AG04450 (cell line): ENCODE measurements around the gene TMEM232. TPM values are rescaled to one million over a fixed set of nuclear protein-coding genes. Genes with fewer than 3 reads are reported as not detected.
"Not testable (repeated sequence)": the region's sequence is repeated elsewhere in the genome, so short reads cannot be mapped to it uniquely, and the experiment has no call there.

Experiments used
- CTCF ChIA-PET: fragments of 300-600, 350-600 bp; formaldehyde crosslinking; extraction: SDS; loops from one replicate; lab custom pipeline; 2022; ENCODE audit warnings: antibody characterized with exemption, inconsistent platforms; lab: Charles Lee
- POLR2A ChIA-PET: fragments of 350-600 bp; formaldehyde crosslinking; extraction: SDS; loops from one replicate; lab custom pipeline; 2021; ENCODE audit warnings: antibody characterized with exemption, inconsistent platforms; lab: Yijun Ruan, JAX
- DNase-seq: peaks from one replicate; pipeline ENCODE4 v3.0.0-alpha.2; 2011; ENCODE audit warnings: low read depth, low spot score
- H3K27ac ChIP-seq: one replicate; pipeline ENCODE4 v1.5.1; 2012; ENCODE audit warnings: low read depth, low read length, control low read depth
- H3K27me3 ChIP-seq: one replicate; pipeline ENCODE4 v1.6.0; 2012; ENCODE audit warnings: low read length; ENCODE audit not compliant: control insufficient read depth, insufficient read depth
- H3K4me3 ChIP-seq: 2 replicates; pipeline ENCODE4 v1.5.1; 2011; ENCODE audit warnings: mild to moderate bottlenecking, low read depth, low read length, control low read depth
- H3K9me3 ChIP-seq: 2 replicates; pipeline ENCODE4 v1.5.1; 2012; ENCODE audit warnings: low read length; ENCODE audit not compliant: control insufficient read depth, insufficient read depth
- polyA plus RNA-seq: library from polyadenylated mRNA; depleted of rRNA; stranded (reverse); fragments of >200 nt; gene quantifications from 2 replicates; pipeline ENCODE4 v1.2.3, GENCODE V29; 2011
- TF ChIP-seq, protein P1 (sequence below): IDR thresholded peaks from 2 replicates; pipeline ENCODE4 v1.5.1; 2011; ENCODE audit warnings: low read depth, low read length, control low read depth, inconsistent platforms

The TMEM232 gene
- polyA plus RNA-seq, 1 experiment, result 0.95 TPM

GRCh38 chr5:110735556-110735955, 9.1 kb upstream of the TMEM232 start:
- Histone ChIP-seq H3K27ac (no peak overlapping the region), H3K9me3 (no peaks in the 10 kb centered on the region; the same call in 1 of the 2 replicates), H3K27me3 (no peaks in the 10 kb centered on the region), H3K4me3 (no peak overlapping the region)
- POLR2A ChIA-PET, result no interaction called here
- TF ChIP-seq, protein P1, sequence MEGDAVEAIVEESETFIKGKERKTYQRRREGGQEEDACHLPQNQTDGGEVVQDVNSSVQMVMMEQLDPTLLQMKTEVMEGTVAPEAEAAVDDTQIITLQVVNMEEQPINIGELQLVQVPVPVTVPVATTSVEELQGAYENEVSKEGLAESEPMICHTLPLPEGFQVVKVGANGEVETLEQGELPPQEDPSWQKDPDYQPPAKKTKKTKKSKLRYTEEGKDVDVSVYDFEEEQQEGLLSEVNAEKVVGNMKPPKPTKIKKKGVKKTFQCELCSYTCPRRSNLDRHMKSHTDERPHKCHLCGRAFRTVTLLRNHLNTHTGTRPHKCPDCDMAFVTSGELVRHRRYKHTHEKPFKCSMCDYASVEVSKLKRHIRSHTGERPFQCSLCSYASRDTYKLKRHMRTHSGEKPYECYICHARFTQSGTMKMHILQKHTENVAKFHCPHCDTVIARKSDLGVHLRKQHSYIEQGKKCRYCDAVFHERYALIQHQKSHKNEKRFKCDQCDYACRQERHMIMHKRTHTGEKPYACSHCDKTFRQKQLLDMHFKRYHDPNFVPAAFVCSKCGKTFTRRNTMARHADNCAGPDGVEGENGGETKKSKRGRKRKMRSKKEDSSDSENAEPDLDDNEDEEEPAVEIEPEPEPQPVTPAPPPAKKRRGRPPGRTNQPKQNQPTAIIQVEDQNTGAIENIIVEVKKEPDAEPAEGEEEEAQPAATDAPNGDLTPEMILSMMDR, result no peak
- CTCF ChIA-PET, result interaction anchor here (1.0 kb wide), 1 partner anchor 9 kb away, joined by 3 read pairs; the partner anchor contains the start of gene TMEM232
- no peak for DNase-seq

DNA sequence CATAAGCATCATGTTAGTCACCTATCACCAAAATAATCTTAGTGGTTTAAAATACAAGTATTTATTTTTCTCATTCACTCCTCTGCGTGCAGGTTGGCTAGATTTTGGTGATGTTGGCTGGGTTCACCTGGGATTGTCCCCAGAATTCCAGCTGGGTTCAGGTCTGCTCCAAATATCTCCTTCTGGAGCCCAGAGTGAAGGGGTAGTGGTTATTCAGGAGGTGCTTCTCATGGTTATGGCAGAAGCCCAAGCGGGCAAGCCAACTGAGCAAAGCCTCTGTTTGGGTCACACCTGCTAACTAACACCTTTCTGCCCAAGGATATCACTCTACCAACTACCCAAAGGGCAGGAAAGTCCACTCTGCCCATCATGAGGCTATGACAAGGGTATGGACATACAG, 7.6 kb upstream of the TMEM232 start:
- no peaks in the 10 kb centered on the region for H3K27me3 ChIP-seq
- H3K4me3 ChIP-seq, result no peak overlapping the region
- H3K9me3 ChIP-seq, result no peaks in the 10 kb centered on the region; the same call in 1 of the 2 replicates
- CTCF ChIA-PET, result no interaction called here
- TF ChIP-seq, protein P1, result no peak
- DNase-seq, result no peak
- POLR2A ChIA-PET, result no interaction called here
- H3K27ac ChIP-seq, result no peak overlapping the region

GRCh38 chr5:110731499-110731898, 5.0 kb upstream of the TMEM232 start:
- POLR2A ChIA-PET, H3K27ac ChIP-seq, CTCF ChIA-PET, DNase-seq, H3K27me3 ChIP-seq, H3K9me3 ChIP-seq, H3K4me3 ChIP-seq: not testable (repeated sequence)

- CTCF ChIA-PET, result interaction anchor here (1.0 kb wide), 1 partner anchor 9 kb away, joined by 3 read pairs; no protein-coding TSS in a partner anchor
- POLR2A ChIA-PET, result no interaction called here
- H3K4me3 ChIP-seq, result peak overlapping the region; percentile 49
- TF ChIP-seq, protein P1, result peak; percentile 16; the same call in 1 of the 2 replicates
- H3K9me3 ChIP-seq, result no peaks in the 10 kb centered on the region
- DNase-seq, result no peak
- no peak overlapping the region for H3K27ac ChIP-seq
- H3K27me3 ChIP-seq, result no peaks in the 10 kb centered on the region
Observed at GRCh38 chr5:110727025-110727314, 499 bp upstream of the TMEM232 start.

GRCh38 chr5:110718311-110718710, 8.2 kb downstream of the TMEM232 start:
- H3K4me3 ChIP-seq, result no peak overlapping the region
- TF ChIP-seq, protein P1, result no peak
- no peaks in the 10 kb centered on the region for H3K27me3 ChIP-seq
- H3K9me3 ChIP-seq, result no peaks in the 10 kb centered on the region
- no peak overlapping the region for H3K27ac ChIP-seq
- no peak for DNase-seq
- ChIA-PET POLR2A (no interaction called here), CTCF (no interaction called here)
